22Rv1 (cell line): ENCODE measurements around the gene TNS1.

Experiments
- ZFX ChIP-seq: fragments of 450-650 bp; IDR thresholded peaks from 2 replicates; pipeline ENCODE4 v1.6.1; 2017; ENCODE audit warnings: antibody characterized with exemption, borderline replicate concordance
- TF ChIP-seq, protein P1 (sequence below): fragments of 450-650 bp; IDR thresholded peaks from 2 replicates; pipeline ENCODE4 v1.5.1; 2017; ENCODE audit warnings: mild to moderate bottlenecking

DNA sequence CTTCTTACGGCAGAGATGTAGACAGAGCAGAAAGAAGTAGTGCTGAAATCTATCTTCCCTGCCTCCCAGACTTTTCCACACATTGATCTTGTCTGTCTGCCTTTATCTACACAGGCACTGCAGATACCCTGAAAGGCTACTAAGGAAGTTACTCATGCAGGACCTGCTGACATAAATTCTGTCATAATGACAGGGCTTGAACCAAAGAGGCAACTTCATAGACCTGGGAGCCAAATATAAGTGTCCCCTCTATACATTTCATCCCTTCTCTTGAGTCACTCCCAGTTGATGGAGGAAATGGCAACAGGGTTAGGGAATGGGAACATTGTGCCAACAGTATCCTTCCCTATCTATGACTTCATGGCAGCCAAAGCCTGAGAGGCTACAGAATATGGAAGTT lies 157.5 kb downstream of the TNS1 start:
- TF ChIP-seq, protein P1, sequence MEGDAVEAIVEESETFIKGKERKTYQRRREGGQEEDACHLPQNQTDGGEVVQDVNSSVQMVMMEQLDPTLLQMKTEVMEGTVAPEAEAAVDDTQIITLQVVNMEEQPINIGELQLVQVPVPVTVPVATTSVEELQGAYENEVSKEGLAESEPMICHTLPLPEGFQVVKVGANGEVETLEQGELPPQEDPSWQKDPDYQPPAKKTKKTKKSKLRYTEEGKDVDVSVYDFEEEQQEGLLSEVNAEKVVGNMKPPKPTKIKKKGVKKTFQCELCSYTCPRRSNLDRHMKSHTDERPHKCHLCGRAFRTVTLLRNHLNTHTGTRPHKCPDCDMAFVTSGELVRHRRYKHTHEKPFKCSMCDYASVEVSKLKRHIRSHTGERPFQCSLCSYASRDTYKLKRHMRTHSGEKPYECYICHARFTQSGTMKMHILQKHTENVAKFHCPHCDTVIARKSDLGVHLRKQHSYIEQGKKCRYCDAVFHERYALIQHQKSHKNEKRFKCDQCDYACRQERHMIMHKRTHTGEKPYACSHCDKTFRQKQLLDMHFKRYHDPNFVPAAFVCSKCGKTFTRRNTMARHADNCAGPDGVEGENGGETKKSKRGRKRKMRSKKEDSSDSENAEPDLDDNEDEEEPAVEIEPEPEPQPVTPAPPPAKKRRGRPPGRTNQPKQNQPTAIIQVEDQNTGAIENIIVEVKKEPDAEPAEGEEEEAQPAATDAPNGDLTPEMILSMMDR, result no peak
- TF ChIP-seq ZFX, result no peak
